Measurements from ENCODE around the gene REST. TPM values are rescaled to one million over a fixed set of nuclear protein-coding genes. Genes with fewer than 3 reads are reported as not detected.
A peak's percentile ranks its signal among the peaks of the same experiment; 100 is the strongest.
"Not testable (repeated sequence)": the region's sequence is repeated elsewhere in the genome, so short reads cannot be mapped to it uniquely, and the experiment has no call there.

Gene REST
- polyA plus RNA-seq, 3 donors, result 6.3 to 71.2 (median 44.2) TPM

DNA sequence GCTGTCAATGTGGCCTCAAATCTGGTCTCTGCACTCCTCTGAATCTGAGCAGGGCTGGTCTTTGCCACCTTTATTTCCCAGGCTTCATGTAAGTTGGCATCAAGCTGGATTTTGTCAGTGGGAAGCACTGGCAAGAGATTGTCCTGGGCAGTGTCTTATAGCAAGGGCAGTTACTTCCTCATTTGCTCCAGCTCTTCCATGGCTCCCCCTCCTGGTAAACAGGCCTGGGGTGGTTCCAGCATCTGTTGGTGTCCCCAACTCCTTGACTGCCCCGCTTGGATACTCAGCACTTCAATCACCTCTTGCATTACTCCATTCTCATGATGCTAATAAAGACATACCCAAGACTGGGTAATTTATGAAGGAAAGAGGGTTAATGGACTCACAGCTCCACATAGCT lies 15.0 kb upstream of the REST start:
- TF ChIP-seq, protein P1, sequence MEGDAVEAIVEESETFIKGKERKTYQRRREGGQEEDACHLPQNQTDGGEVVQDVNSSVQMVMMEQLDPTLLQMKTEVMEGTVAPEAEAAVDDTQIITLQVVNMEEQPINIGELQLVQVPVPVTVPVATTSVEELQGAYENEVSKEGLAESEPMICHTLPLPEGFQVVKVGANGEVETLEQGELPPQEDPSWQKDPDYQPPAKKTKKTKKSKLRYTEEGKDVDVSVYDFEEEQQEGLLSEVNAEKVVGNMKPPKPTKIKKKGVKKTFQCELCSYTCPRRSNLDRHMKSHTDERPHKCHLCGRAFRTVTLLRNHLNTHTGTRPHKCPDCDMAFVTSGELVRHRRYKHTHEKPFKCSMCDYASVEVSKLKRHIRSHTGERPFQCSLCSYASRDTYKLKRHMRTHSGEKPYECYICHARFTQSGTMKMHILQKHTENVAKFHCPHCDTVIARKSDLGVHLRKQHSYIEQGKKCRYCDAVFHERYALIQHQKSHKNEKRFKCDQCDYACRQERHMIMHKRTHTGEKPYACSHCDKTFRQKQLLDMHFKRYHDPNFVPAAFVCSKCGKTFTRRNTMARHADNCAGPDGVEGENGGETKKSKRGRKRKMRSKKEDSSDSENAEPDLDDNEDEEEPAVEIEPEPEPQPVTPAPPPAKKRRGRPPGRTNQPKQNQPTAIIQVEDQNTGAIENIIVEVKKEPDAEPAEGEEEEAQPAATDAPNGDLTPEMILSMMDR (IDR thresholded peaks at IDR 0.05), result no peak
- intact Hi-C loops (cut with micrococcal nuclease), result no loop called here
- peak in 2 of 3 donors; percentile 20 to 27 for DNase-seq

GRCh38 chr4:56897842-56898241 lies 9.9 kb upstream of the REST start:
- H4K20me1 ChIP-seq (ENCODE audit: insufficient read depth, low read length); H3K4me1 Mint-ChIP-seq; H3K36me3 Mint-ChIP-seq; H3K36me3 ChIP-seq (replicated peaks in 1 of 2; ENCODE audit: control insufficient read depth in 1 of 2, insufficient read depth in 2 of 2, low read length in 2 of 2); intact Hi-C loops (cut with micrococcal nuclease); H3K4me3 Mint-ChIP-seq; H3K4me3 ChIP-seq (replicated peaks in 1 of 3; ENCODE audit: low read depth in 2 of 3, low read length in 3 of 3); H3K27me3 Mint-ChIP-seq (ENCODE audit: low read depth in 3 of 3); H3K27me3 ChIP-seq (ENCODE audit: control insufficient read depth in 2 of 2, insufficient read depth in 2 of 2, low read length in 2 of 2); DNase-seq; H2AFZ ChIP-seq (ENCODE audit: insufficient read depth, low read depth, low read length, poor library complexity, severe bottlenecking); H3K4me1 ChIP-seq (ENCODE audit: control insufficient read depth in 1 of 2, insufficient read depth in 2 of 2, low read length in 2 of 2); H3K27ac ChIP-seq (ENCODE audit: low read depth in 1 of 2, low read length in 2 of 2); H3K79me2 ChIP-seq (ENCODE audit: insufficient read depth, low read length); H3K9ac ChIP-seq (ENCODE audit: insufficient read depth, low read length, poor library complexity, severe bottlenecking); H3K27ac Mint-ChIP-seq; H3K4me2 ChIP-seq (replicated peaks; ENCODE audit: extremely low read depth, low read length, poor library complexity, severe bottlenecking); H3K9me3 ChIP-seq (replicated peaks in 1 of 2; ENCODE audit: control insufficient read depth in 1 of 2, insufficient read depth in 1 of 2, low read length in 2 of 2); H3K9me3 Mint-ChIP-seq: not testable (repeated sequence)
- WGBS (ENCODE audit: insufficient coverage), result 100% methylated on average over 2 of the region's 17 CpGs

More for the DNA sequence above, 15.0 kb upstream of the REST start:
- Histone ChIP-seq H3K9me3 (replicated peaks in 1 of 2; ENCODE audit: control insufficient read depth in 1 of 2, insufficient read depth in 1 of 2, low read length in 2 of 2) (no peaks in the 10 kb centered on the region), H3K9ac (ENCODE audit: insufficient read depth, low read length, poor library complexity, severe bottlenecking) (no peak overlapping the region), H3K27ac (ENCODE audit: low read depth in 1 of 2, low read length in 2 of 2) (no peak overlapping the region), H4K20me1 (ENCODE audit: insufficient read depth, low read length) (no peaks in the 10 kb centered on the region), H3K27me3 (ENCODE audit: control insufficient read depth in 2 of 2, insufficient read depth in 2 of 2, low read length in 2 of 2) (no peaks in the 10 kb centered on the region), H3K4me1 (ENCODE audit: control insufficient read depth in 1 of 2, insufficient read depth in 2 of 2, low read length in 2 of 2) (no peaks in the 10 kb centered on the region), H3K36me3 (replicated peaks in 1 of 2; ENCODE audit: control insufficient read depth in 1 of 2, insufficient read depth in 2 of 2, low read length in 2 of 2) (no peaks in the 10 kb centered on the region), H2AFZ (ENCODE audit: insufficient read depth, low read depth, low read length, poor library complexity, severe bottlenecking) (no peak overlapping the region), H3K79me2 (ENCODE audit: insufficient read depth, low read length) (no peaks in the 10 kb centered on the region), H3K4me3 (replicated peaks in 1 of 3; ENCODE audit: low read depth in 2 of 3, low read length in 3 of 3) (no peak overlapping the region), H3K4me2 (replicated peaks; ENCODE audit: extremely low read depth, low read length, poor library complexity, severe bottlenecking) (no peak overlapping the region)
- peaks cover 0 to 7% (median 3%) of the 10 kb centered on the region in 7 donors for H3K9me3 Mint-ChIP-seq
- peak overlapping the region in 1 of 7 donors; percentile 44 for H3K27ac Mint-ChIP-seq
- WGBS (ENCODE audit: insufficient coverage), result no CpG with 5 or more reads among the region's 1 CpG
- no peaks in the 10 kb centered on the region for H3K4me1 Mint-ChIP-seq
- H3K36me3 Mint-ChIP-seq, result no peaks in the 10 kb centered on the region
- H3K4me3 Mint-ChIP-seq, result no peak overlapping the region
- H3K27me3 Mint-ChIP-seq (ENCODE audit: low read depth in 3 of 3), result peaks cover 3 to 7% (median 4%) of the 10 kb centered on the region in 3 donors

- H3K27ac ChIP-seq (ENCODE audit: low read depth in 1 of 2, low read length in 2 of 2); H2AFZ ChIP-seq (ENCODE audit: insufficient read depth, low read depth, low read length, poor library complexity, severe bottlenecking); H3K4me2 ChIP-seq (replicated peaks; ENCODE audit: extremely low read depth, low read length, poor library complexity, severe bottlenecking); H3K9ac ChIP-seq (ENCODE audit: insufficient read depth, low read length, poor library complexity, severe bottlenecking); H3K4me1 Mint-ChIP-seq; H3K4me3 ChIP-seq (replicated peaks in 1 of 3; ENCODE audit: low read depth in 2 of 3, low read length in 3 of 3); H4K20me1 ChIP-seq (ENCODE audit: insufficient read depth, low read length); H3K27me3 ChIP-seq (ENCODE audit: control insufficient read depth in 2 of 2, insufficient read depth in 2 of 2, low read length in 2 of 2); H3K4me1 ChIP-seq (ENCODE audit: control insufficient read depth in 1 of 2, insufficient read depth in 2 of 2, low read length in 2 of 2); H3K27me3 Mint-ChIP-seq (ENCODE audit: low read depth in 3 of 3); H3K36me3 Mint-ChIP-seq; H3K9me3 Mint-ChIP-seq; H3K36me3 ChIP-seq (replicated peaks in 1 of 2; ENCODE audit: control insufficient read depth in 1 of 2, insufficient read depth in 2 of 2, low read length in 2 of 2); H3K79me2 ChIP-seq (ENCODE audit: insufficient read depth, low read length); H3K9me3 ChIP-seq (replicated peaks in 1 of 2; ENCODE audit: control insufficient read depth in 1 of 2, insufficient read depth in 1 of 2, low read length in 2 of 2); DNase-seq; H3K4me3 Mint-ChIP-seq: not testable (repeated sequence)
- 100% methylated on average over 3 of the region's 5 CpGs for WGBS (ENCODE audit: insufficient coverage)
- intact Hi-C loops (cut with micrococcal nuclease), result loop anchor here (10.0 kb wide), 3 partner anchors 55 to 465 kb away; partner anchors contain the start of genes PAICS (in 1 of the 2), PPAT (in 1 of the 2) and SRP72 (in 1 of the 2)
- peak overlapping the region in 1 of 7 donors; percentile 6 for H3K27ac Mint-ChIP-seq
These were observed 7.5 kb upstream of the REST start for GRCh38 chr4:56900186-56900585.
